ENCODE data around the gene TAF11L2.
"Not testable (repeated sequence)": the region's sequence is repeated elsewhere in the genome, so short reads cannot be mapped to it uniquely, and the experiment has no call there.

The TAF11L2 gene

DNA sequence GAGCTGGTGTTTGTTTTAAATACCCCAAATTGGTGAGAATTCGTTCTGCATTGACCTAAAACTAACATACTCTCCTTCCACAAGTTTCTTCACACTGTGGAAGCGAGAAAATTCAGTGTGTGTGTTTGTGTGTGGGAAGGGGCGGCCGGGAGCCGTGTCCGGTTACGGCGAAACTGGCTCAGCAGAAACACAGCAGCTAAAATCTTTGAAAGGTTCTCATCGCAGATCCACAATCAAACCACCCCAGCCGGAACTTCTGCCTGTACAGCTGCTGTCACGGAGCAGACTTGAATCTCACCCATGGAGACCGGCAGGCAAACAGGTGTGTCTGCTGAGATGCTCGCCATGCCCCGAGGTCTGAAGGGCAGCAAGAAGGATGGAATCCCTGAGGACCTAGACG is 20.0 kb downstream of the TAF11L2 start, which contains the start of gene TAF11L3:
Gene TAF11L3 (plus strand): TSS at position 301 of the 400 bp plus-strand sequence.
- H3K9ac ChIP-seq (ENCODE audit: low read length); H3K36me3 ChIP-seq (replicated peaks; ENCODE audit: low read depth, low read length); H3K9me3 ChIP-seq (ENCODE audit: insufficient read depth, low read length); H4K20me1 ChIP-seq (ENCODE audit: insufficient read depth, low read length); H2AFZ ChIP-seq (ENCODE audit: low read depth, low read length); H3K4me2 ChIP-seq (ENCODE audit: low read length); H3K4me3 ChIP-seq (ENCODE audit: low read length); H3K79me2 ChIP-seq (ENCODE audit: low read length); H3K27ac ChIP-seq (ENCODE audit: low read length); H3K27me3 ChIP-seq (ENCODE audit: low read depth, low read length); H3K4me1 ChIP-seq (ENCODE audit: low read length): not testable (repeated sequence)

DNA sequence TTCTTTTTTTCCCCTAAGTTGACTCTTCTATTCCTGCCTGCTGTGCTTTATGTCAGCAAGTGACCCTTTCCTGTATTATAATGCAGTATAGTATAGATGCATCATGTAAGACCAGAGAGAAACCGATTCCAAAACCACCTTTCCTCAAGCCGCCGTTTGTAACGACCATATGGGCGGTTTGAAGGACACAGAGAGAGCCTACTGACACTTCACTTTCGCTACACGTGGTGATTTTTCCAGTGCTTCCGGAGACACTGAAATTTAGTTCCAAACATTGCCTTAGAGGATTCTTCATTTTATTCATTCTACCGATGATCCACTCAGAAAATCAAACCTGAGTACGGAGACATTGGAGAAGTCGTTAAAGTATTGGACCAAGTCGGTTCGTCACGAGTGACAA is 21.5 kb downstream of the TAF11L2 start:
- not testable (repeated sequence) for H3K9me3 ChIP-seq (ENCODE audit: insufficient read depth, low read length); H2AFZ ChIP-seq (ENCODE audit: low read depth, low read length); H3K9ac ChIP-seq (ENCODE audit: low read length); H3K27ac ChIP-seq (ENCODE audit: low read length); H4K20me1 ChIP-seq (ENCODE audit: insufficient read depth, low read length); H3K79me2 ChIP-seq (ENCODE audit: low read length); H3K27me3 ChIP-seq (ENCODE audit: low read depth, low read length); H3K4me3 ChIP-seq (ENCODE audit: low read length); H3K36me3 ChIP-seq (replicated peaks; ENCODE audit: low read depth, low read length); H3K4me2 ChIP-seq (ENCODE audit: low read length); H3K4me1 ChIP-seq (ENCODE audit: low read length)

DNA sequence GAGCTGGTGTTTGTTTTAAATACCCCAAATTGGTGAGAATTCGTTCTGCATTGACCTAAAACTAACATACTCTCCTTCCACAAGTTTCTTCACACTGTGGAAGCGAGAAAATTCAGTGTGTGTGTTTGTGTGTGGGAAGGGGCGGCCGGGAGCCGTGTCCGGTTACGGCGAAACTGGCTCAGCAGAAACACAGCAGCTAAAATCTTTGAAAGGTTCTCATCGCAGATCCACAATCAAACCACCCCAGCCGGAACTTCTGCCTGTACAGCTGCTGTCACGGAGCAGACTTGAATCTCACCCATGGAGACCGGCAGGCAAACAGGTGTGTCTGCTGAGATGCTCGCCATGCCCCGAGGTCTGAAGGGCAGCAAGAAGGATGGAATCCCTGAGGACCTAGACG is 23.5 kb downstream of the TAF11L2 start, which contains the start of gene TAF11L4:
Gene TAF11L4 (plus strand): TSS at position 301 of the 400 bp plus-strand sequence.
- not testable (repeated sequence) for H3K27me3 ChIP-seq (ENCODE audit: low read depth, low read length); H3K79me2 ChIP-seq (ENCODE audit: low read length); H3K9me3 ChIP-seq (ENCODE audit: insufficient read depth, low read length); H3K4me2 ChIP-seq (ENCODE audit: low read length); H3K27ac ChIP-seq (ENCODE audit: low read length); H3K4me1 ChIP-seq (ENCODE audit: low read length); H2AFZ ChIP-seq (ENCODE audit: low read depth, low read length); H3K9ac ChIP-seq (ENCODE audit: low read length); H4K20me1 ChIP-seq (ENCODE audit: insufficient read depth, low read length); H3K36me3 ChIP-seq (replicated peaks; ENCODE audit: low read depth, low read length); H3K4me3 ChIP-seq (ENCODE audit: low read length)

DNA sequence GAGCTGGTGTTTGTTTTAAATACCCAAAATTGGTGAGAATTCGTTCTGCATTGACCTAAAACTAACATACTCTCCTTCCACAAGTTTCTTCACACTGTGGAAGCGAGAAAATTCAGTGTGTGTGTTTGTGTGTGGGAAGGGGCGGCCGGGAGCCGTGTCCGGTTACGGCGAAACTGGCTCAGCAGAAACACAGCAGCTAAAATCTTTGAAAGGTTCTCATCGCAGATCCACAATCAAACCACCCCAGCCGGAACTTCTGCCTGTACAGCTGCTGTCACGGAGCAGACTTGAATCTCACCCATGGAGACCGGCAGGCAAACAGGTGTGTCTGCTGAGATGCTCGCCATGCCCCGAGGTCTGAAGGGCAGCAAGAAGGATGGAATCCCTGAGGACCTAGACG is 26.9 kb downstream of the TAF11L2 start, which contains the start of gene TAF11L5:
Gene TAF11L5 (plus strand): TSS at position 301 of the 400 bp plus-strand sequence.
- not testable (repeated sequence) for H3K27ac ChIP-seq (ENCODE audit: low read length); H3K4me3 ChIP-seq (ENCODE audit: low read length); H3K36me3 ChIP-seq (replicated peaks; ENCODE audit: low read depth, low read length); H2AFZ ChIP-seq (ENCODE audit: low read depth, low read length); H3K4me2 ChIP-seq (ENCODE audit: low read length); H3K27me3 ChIP-seq (ENCODE audit: low read depth, low read length); H4K20me1 ChIP-seq (ENCODE audit: insufficient read depth, low read length); H3K9me3 ChIP-seq (ENCODE audit: insufficient read depth, low read length); H3K4me1 ChIP-seq (ENCODE audit: low read length); H3K9ac ChIP-seq (ENCODE audit: low read length); H3K79me2 ChIP-seq (ENCODE audit: low read length)

DNA sequence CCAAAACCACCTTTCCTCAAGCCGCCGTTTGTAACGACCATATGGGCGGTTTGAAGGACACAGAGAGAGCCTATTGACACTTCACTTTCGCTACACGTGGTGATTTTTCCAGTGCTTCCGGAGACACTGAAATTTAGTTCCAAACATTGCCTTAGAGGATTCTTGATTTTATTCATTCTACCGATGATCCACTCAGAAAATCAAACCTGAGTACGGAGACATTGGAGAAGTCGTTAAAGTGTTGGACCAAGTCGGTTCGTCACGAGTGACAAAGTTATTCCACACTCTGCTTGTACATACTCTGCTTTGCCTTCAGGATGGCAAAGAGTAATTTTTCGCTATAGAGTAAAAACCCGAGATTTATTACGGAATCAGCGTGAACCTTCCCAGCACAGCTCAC is 28.5 kb downstream of the TAF11L2 start:
- H3K9me3 ChIP-seq (ENCODE audit: insufficient read depth, low read length); H3K4me2 ChIP-seq (ENCODE audit: low read length); H3K36me3 ChIP-seq (replicated peaks; ENCODE audit: low read depth, low read length); H4K20me1 ChIP-seq (ENCODE audit: insufficient read depth, low read length); H3K27me3 ChIP-seq (ENCODE audit: low read depth, low read length); H3K4me1 ChIP-seq (ENCODE audit: low read length); H3K27ac ChIP-seq (ENCODE audit: low read length); H2AFZ ChIP-seq (ENCODE audit: low read depth, low read length); H3K79me2 ChIP-seq (ENCODE audit: low read length); H3K4me3 ChIP-seq (ENCODE audit: low read length); H3K9ac ChIP-seq (ENCODE audit: low read length): not testable (repeated sequence)

DNA sequence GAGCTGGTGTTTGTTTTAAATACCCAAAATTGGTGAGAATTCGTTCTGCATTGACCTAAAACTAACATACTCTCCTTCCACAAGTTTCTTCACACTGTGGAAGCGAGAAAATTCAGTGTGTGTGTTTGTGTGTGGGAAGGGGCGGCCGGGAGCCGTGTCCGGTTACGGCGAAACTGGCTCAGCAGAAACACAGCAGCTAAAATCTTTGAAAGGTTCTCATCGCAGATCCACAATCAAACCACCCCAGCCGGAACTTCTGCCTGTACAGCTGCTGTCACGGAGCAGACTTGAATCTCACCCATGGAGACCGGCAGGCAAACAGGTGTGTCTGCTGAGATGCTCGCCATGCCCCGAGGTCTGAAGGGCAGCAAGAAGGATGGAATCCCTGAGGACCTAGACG is 30.3 kb downstream of the TAF11L2 start, which contains the start of gene TAF11L6:
Gene TAF11L6 (plus strand): TSS at position 301 of the 400 bp plus-strand sequence.
- not testable (repeated sequence) for H3K79me2 ChIP-seq (ENCODE audit: low read length); H3K4me3 ChIP-seq (ENCODE audit: low read length); H3K36me3 ChIP-seq (replicated peaks; ENCODE audit: low read depth, low read length); H2AFZ ChIP-seq (ENCODE audit: low read depth, low read length); H4K20me1 ChIP-seq (ENCODE audit: insufficient read depth, low read length); H3K9ac ChIP-seq (ENCODE audit: low read length); H3K27ac ChIP-seq (ENCODE audit: low read length); H3K9me3 ChIP-seq (ENCODE audit: insufficient read depth, low read length); H3K27me3 ChIP-seq (ENCODE audit: low read depth, low read length); H3K4me2 ChIP-seq (ENCODE audit: low read length); H3K4me1 ChIP-seq (ENCODE audit: low read length)

Measured in OCI-LY3 (cell line).